ENCODE data around the gene HUS1.
A peak's percentile ranks its signal among the peaks of the same experiment; 100 is the strongest.
"Not testable (repeated sequence)": the region's sequence is repeated elsewhere in the genome, so short reads cannot be mapped to it uniquely, and the experiment has no call there.

Gene HUS1

DNA sequence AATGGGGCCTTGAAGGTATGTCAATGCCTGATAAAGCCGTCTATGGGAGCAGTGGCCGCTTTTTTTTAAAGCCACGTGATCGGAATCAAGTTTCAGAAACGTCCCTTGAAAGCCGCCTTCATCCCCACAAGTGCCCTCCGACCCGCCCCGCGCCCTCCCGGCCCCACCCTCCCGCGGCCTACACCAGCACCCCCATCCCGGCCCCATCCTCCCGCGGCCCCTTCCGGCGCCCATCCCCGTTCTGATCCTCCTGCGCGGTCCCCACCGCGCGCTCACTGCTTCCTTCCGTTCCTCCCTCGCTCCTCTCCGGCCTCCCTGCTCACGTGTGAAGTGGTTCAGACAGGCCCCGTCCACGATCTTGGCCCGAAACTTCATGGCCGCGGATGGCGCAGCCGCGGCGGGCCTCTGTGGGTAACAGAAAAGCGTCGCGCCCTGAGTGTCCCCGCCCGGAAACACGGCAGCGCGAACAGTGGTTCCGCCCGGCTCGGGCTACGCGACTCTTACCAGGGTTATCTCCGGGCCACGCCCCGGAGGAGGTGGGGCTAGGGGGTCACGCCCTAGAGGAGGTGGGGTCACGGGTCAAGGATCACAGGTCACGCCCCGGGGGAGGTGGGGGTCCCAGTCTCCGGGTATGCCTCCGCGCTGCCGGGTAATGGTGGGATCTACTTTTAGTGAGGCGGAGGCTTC, at the start of gene HUS1:
Gene HUS1, minus strand, starts transcription at position 471 of the 687 bp plus-strand sequence. Its CDS starts 96 bp downstream, at position 375.
- DNase-seq (ENCODE audit: low spot score), result peak; percentile 86

DNA sequence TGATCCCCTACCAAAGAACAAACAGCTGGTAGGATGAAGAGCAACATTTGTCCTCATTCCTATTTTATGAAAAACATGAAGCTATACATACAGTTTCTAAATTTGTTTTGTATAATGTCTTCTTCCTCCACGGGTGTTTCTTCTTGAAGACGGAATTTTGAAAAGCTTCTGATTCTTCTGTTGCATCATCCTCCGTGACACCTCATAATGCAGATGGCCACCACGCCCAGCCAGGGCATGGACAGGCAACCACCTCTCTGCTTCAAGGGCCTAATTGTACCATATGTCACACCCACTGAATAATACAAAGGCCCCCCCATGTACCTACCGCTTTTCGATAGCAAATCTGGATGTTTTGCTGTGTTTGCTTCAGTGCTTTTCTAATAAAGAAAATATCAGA, 49.5 kb upstream of the HUS1 start, which contains the start of gene SUN3:
Gene SUN3, minus strand, starts transcription at position 170 of the 400 bp plus-strand sequence. Its CDS starts 169 bp downstream, at position 1.
- no peak for DNase-seq (ENCODE audit: low spot score)

DNA sequence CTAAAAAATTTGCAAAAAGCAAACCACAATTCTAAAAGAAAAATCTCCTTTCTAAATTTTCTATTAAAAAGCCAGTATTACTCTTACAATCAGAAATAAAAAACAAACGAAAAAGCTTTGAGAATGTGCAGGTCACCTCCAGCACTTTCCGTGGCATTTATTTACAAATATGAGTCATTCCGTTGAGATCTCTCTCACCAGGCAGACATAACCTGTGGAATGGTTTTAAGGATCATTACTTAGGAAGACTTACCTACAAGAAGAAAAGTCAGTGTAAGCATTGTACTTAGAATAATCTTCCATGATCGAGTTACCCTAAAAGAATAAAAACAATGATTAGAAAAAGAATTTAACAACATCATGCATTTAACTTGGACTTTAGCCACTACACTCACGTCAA, 46.2 kb upstream of the HUS1 start:
- no peak for DNase-seq (ENCODE audit: low spot score)

- no peak for DNase-seq (ENCODE audit: low spot score)
These were observed 38.3 kb upstream of the HUS1 start for GRCh38 chr7:48017674-48018073.

DNA sequence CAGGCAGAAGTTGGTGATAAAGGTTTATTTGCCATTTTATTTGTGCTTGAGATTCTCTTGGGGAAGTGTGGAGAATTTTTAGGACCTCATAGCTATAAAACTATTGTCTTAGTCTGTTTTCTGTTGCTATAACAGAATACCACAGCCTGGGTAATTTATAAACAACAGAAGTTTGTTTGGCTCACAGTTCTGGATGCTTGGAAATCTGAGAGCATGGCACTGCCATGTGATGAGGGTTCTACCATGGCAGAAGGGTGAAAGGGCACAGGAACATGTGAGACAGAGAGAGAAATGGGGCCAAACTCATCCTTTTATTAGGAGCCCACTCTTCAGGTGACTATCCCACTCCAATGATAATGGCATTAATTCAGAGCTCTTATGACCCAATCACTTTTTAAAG, 37.2 kb upstream of the HUS1 start:
- DNase-seq (ENCODE audit: low spot score), result no peak

DNA sequence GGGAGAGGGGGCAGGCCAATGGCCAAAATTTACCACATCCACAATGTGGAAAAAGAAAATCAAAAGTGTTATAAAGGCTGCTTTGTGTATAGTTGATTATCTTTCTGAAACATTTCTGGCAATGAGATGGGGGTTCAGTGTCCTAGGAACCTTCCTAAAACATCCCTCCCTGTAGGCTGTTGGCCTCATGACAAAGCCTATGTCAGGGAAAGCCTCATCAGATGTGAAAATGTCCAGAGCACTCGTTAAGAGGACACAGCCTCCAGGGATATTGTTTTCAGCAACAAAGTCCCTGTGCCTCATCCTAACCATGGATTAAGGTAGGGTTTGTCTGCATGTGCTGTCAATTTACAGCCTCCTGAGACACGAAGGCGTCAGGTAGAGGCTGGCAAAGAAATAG, 32.5 kb upstream of the HUS1 start:
- DNase-seq (ENCODE audit: low spot score), result no peak

- no peak for DNase-seq (ENCODE audit: low spot score)
These were observed 31.9 kb upstream of the HUS1 start for GRCh38 chr7:48011323-48011722.

DNA sequence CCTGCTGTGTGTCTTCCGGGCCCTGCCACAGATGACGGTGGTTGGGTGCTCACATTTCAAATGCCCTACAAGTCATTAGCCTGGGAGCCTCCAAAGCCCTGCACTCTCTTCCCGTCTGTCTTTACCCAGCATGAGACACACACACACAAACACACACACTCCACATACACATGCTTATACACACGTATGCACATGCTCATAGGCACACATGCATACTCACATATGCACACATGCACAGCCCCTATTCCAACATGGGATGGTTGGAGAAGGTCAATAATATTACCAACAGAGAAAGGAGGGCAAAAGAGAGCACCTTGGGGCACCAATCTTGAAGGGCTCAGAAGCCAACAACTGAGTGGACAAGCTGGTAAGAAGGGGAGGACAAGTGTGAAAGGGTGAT, 30.5 kb upstream of the HUS1 start:
- DNase-seq (ENCODE audit: low spot score), result no peak

- no peak for DNase-seq (ENCODE audit: low spot score)
These were observed 29.8 kb upstream of the HUS1 start for GRCh38 chr7:48009257-48009656.

GRCh38 chr7:48006866-48007265, 27.5 kb upstream of the HUS1 start:
- DNase-seq (ENCODE audit: low spot score), result no peak

DNA sequence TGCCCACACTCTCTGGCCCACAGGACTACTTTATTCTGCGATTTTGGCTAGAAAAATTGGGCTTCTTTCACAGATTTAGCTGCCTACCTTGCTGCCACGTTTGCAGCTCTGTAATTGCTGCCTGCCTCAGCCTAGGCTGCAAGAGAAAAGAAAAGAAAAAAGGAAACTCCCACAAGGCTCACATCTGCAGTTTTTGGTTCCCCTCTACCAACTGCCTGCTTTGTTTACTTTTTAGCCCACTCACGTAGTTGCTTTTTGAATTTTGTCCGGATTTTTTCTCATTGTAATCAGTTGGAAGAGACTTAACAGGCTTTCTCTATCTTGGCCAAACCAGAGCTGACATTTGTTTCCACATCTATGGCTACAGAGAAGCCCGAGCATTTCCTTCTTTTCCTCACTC, 25.2 kb upstream of the HUS1 start:
- no peak for DNase-seq (ENCODE audit: low spot score)

DNA sequence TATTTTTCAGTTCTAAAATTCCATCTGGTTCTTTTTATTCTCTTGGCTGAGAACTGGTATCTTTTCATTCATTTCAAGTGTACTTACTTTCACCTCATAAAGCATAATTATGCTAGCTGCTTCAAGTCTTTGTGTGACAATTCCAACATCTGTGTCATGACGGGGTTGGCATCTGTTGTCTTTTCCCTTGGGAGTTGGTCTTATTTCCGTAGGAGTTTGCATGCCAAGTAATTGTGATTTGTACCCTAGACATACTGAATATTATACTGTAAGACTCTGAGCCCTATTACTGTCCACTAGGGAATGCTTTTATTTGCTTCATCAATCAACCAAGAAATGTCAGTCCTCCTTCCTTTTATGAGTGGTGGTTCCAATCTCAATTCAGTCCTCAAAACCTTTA, 24.6 kb upstream of the HUS1 start:
- no peak for DNase-seq (ENCODE audit: low spot score)

DNA sequence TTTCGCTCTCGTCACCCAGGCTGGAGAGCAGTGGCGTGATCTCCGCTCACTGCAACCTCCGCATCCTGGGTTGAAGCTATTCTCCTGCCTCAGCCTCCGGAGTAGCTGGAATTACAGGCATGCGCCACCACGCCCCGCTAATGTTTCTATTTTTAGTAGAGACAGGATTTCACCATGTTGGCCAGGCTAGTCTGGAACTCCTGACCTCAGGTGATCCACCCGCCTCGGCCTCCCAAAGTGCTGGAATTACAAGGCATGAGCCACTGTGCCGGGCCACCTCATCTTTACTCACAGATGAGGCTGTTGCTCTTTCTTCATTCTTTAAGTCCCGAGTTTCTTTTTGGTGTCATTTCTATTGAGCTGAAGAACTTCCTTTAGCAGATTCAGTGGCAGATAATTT, 20.7 kb upstream of the HUS1 start:
- DNase-seq (ENCODE audit: low spot score), result not testable (repeated sequence)

DNA sequence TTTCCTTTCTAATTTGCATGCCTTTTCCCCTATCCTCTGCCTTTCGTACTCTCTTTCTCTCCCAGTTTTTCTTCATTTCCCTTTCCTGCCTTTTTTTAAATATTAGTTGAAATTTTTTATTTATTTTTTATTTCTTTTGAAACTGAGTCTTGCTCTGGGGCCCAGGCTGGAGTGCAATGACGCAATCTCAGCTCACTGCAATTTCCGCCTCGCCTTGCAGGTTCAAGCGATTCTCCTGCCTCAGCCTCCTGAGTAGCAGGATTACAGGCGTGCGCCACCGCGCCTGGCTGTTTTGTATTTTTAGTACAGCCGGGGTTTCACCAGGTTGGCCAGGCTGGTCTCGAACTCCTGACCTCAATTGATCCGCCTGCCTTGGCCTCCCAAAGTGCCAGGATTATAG, 20.0 kb upstream of the HUS1 start:
- no peak for DNase-seq (ENCODE audit: low spot score)

GRCh38 chr7:47992446-47992845, 13.0 kb upstream of the HUS1 start:
- DNase-seq (ENCODE audit: low spot score), result no peak

DNA sequence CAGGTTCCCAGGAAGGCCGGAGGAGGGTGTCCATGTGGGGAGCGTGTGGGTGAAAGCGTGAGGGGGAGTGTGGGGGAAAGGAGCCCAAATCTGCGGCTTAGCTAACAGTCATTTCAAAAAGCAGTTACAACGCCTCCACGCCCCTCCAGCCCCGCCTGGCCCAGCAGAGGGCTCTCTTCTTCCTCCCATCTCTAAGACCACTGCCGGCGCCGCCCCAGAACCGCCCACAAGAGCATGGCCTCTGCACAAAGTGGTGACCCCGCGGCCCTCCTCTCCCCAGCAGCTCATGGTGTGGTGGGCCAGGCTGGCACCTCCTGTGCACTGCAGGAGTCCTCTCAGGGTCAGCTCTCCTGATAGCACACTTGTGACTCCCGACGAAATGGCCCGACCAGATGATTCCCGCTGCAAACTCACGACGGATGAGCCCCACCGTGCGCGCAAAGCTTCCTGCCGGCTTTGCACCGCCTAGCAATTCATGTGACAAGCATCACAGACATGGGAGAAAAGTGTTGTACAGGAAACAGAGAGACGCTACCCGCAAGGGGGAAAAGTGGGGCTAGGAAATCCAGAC, 12.4 kb upstream of the HUS1 start:
- peak; percentile 50 for DNase-seq (ENCODE audit: low spot score)

DNA sequence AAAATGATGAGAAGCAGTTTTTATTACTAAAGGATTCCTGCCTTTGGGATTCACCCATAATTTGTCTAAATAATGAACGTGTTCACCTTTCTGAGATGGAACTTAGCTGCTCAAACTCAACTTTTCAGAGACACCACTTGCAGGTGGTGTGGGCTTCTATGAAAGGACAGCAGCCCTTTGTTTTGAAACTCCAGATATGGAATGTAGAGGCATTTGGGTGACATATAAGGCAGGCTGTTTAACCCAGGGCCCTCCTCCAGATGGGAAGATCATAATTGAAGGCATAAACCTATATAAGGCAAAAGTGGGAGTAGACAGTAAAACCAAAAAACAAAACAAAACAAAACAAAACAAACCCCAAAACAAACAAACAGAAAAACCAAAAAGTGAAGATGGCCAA, 11.9 kb upstream of the HUS1 start:
- DNase-seq (ENCODE audit: low spot score), result no peak

DNA sequence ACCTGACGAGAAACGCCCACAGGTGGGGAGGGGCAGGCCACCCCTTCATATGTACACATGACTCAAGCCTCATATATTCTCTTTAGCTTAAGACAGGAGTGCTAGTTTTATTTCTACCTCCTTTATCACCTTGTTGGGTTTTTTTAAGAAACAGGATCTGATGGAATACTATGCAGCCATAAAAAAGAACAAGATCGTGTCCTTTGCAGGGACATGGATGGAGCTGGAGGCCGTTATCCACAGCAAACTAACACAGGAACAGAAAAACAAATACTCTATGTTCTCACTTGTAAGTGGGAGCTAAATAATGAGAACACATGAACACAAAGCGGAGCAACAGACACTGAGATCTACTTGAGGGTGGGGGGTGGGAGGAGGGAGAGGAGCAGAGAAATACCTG, 11.2 kb upstream of the HUS1 start:
- no peak for DNase-seq (ENCODE audit: low spot score)

- DNase-seq (ENCODE audit: low spot score), result not testable (repeated sequence)
These were observed 10.4 kb upstream of the HUS1 start for GRCh38 chr7:47989607-47990400.

DNA sequence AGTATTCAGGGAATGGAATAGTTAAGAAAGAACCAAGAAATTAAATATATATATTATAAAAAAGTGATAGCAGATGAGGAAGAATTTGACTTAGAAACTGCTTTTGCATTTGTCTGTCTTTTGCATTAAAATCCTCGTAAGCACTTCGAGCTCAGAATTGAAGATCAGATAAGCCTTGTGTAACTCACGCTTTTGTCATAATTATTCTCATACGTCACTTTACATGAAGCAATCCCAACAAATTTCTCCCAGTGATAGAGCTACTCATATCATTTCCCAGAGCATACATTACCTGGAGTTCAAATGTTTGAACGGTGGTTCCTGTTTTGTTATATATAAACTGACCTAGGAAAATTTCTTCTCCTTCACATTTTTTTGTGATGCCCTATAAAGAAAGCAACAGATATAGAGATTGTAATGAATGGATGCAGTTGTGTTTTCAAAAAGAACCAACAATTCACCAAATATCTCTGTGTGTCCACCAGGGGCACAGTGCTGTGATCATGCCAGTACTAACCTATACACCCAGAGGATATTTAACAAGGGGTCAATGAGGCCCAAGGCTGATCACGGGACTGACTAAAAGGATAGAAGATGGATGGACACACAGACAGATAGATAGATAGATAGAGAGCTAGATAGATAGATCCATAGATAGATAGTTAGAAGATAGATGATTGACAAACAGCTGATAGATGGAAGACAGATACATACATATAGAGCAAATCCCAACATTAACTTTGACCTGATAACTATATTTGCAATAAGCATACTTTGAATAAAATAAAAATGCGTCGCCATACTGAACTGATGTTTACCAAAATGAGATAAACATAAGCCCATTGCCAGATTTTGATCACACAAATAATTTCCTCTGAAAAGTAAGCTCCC, 9.3 kb upstream of the HUS1 start:
- DNase-seq (ENCODE audit: low spot score), result no peak

- DNase-seq (ENCODE audit: low spot score), result no peak
These were observed 3.2 kb upstream of the HUS1 start for GRCh38 chr7:47982610-47983009.

GRCh38 chr7:47980648-47981047, 1.2 kb upstream of the HUS1 start:
- not testable (repeated sequence) for DNase-seq (ENCODE audit: low spot score)

Data from hematopoietic multipotent progenitor cell treated with erythropoietin and hydrocortisone succinate and interleukin-3 and kit ligand, for 15 days (in vitro differentiated cells).